Pancreas (tissue), 10 donors: ENCODE results near the gene LMBRD1. TPM values are rescaled to one million over a fixed set of nuclear protein-coding genes. Genes with fewer than 3 reads are reported as not detected.

Source experiments
- ATAC-seq, 4 donors: fragments of 200-7000 bp; cut with Tn5 transposase; one replicate each; pipeline versions ENCODE4 v1.8.0 to v1.9.1; 2020; ENCODE audit warnings: mild to moderate bottlenecking in 4 of 4, moderate library complexity in 4 of 4
- DNase-seq, 6 donors: peaks; one replicate each; pipeline ENCODE4 v3.0.0-alpha.2; 2020
- FAIRE-seq: peaks from 2 replicates; lab custom pipeline; 2012; peaks lifted over from hg19 to GRCh38; lab: Jason Lieb, UNC
- H3K27ac ChIP-seq, 4 donors: fragments of 200-600 bp; sonication (generic); 1 replicate in 3 of 4; 2 replicates in 1 of 4; pipeline versions ENCODE4 v1.5.0 to v1.8.0; 2020
- H3K27me3 ChIP-seq, 4 donors: fragments of 200-600 bp; one replicate each; pipeline ENCODE4 v1.8.0; 2021
- H3K36me3 ChIP-seq, 3 donors: fragments of 200-600 bp; sonication (generic) in 1 of 3; one replicate each; pipeline versions ENCODE4 v1.5.0 to v1.8.0; 2020 to 2021
- H3K4me1 ChIP-seq, 3 donors: fragments of 200-600 bp; one replicate each; pipeline ENCODE4 v1.8.0; 2021
- H3K4me3 ChIP-seq, 4 donors: fragments of 200-600 bp; sonication (generic) in 2 of 4; one replicate each; pipeline versions ENCODE4 v1.5.0 to v1.8.0; 2020 to 2021
- H3K9me3 ChIP-seq, 4 donors: fragments of 200-600 bp; one replicate each; pipeline ENCODE4 v1.8.0; 2021
- WGBS, 2 donors: extraction: QIAGEN DNeasy Blood & Tissue Kit; methylation state at CpG; one replicate each; pipeline ENCODE4 v1.1.7; 2013; 5-methylcytosine and 5-hydroxymethylcytosine counted together
- intact Hi-C, 3 donors: fragments of 100-400 bp; cut with DNase I; formaldehyde crosslinking; loops; one replicate each; pipeline versions ENCODE4 v1.11.1 to v1.14.2; 2022
- polyA plus RNA-seq, 2 donors: library from polyadenylated mRNA; stranded (reverse); fragments of 200-250 nt; gene quantifications; one replicate each; pipeline ENCODE4 v1.2.3, GENCODE V29; 2013
- total RNA-seq, 6 donors: library from RNA; stranded (reverse); fragmentation: NEBNext Ultra II Directional in 4 of 6; extraction: Animal tissue kit (Norgen Biotek cat#: 25700) in 4 of 6; gene quantifications; one replicate each; pipeline versions ENCODE4 v1.2.1 to v1.2.4, GENCODE V29; 2021 to 2023
- TF ChIP-seq, protein P1 (sequence below), 4 donors: fragments of 200-600 bp; sonication (generic) in 3 of 4; IDR thresholded peaks; one replicate each; pipeline versions ENCODE4 v1.5.0 to v1.8.0; 2021; ENCODE audit warnings: antibody characterized with exemption in 4 of 4
- donor health status: healthy with polysubstance abuse.
- donor health status: DM: no; HTN: no; CAD: no; lungs with moderate emphysema.
- donor health status: DM: no; HTN: no; CAD: no.
- donor health status: control.
- donor health status: control.
- donor health status: Bipolar disorder and iron deficiency.
- donor health status: DM: yes; HTN: yes; CAD: no.
- donor health status: DM: no; HTN: no; CAD: no.
- donor health status: DM: no; HTN: no; CAD: no.
- donor health status: DM: yes; HTN: yes; CAD: no.

Gene LMBRD1
- total and polyA plus RNA-seq, 8 donors = 16.5 to 50.5 (median 38.7) TPM

DNA sequence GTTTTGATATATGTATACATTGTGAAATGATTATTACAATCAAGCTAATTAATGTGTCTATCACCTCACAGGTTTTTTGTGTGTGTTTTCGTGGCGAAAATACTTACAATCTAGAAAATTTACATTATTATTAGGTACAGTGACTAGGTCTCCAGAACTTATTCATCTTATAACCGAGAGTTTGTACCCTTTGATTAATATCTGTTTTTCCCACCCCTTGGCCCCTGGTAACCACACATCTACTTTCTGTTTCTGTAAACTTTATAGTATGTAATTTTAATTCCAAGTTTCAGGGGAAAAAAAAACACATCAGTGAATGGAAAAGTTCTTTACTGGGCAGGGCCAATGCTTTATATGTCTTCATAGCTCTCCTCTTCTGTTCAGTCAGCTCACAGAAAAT is 131.4 kb downstream of the LMBRD1 start:
- no peak overlapping the region for H3K4me3 ChIP-seq
- DNase-seq (no peak), ATAC-seq (no peak), FAIRE-seq (no peak)
- no peaks in the 10 kb centered on the region for H3K9me3 ChIP-seq
- WGBS, 2 donors = 82 to 83% methylated on average over 3 of the region's 3 CpGs
- H3K27ac ChIP-seq = no peak overlapping the region
- no peaks in the 10 kb centered on the region for H3K36me3 ChIP-seq
- no peaks in the 10 kb centered on the region for H3K4me1 ChIP-seq
- TF ChIP-seq, protein P1, sequence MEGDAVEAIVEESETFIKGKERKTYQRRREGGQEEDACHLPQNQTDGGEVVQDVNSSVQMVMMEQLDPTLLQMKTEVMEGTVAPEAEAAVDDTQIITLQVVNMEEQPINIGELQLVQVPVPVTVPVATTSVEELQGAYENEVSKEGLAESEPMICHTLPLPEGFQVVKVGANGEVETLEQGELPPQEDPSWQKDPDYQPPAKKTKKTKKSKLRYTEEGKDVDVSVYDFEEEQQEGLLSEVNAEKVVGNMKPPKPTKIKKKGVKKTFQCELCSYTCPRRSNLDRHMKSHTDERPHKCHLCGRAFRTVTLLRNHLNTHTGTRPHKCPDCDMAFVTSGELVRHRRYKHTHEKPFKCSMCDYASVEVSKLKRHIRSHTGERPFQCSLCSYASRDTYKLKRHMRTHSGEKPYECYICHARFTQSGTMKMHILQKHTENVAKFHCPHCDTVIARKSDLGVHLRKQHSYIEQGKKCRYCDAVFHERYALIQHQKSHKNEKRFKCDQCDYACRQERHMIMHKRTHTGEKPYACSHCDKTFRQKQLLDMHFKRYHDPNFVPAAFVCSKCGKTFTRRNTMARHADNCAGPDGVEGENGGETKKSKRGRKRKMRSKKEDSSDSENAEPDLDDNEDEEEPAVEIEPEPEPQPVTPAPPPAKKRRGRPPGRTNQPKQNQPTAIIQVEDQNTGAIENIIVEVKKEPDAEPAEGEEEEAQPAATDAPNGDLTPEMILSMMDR (IDR thresholded peaks at IDR 0.05) = no peak
- no peaks in the 10 kb centered on the region for H3K27me3 ChIP-seq
- intact Hi-C loops = no loop called here

DNA sequence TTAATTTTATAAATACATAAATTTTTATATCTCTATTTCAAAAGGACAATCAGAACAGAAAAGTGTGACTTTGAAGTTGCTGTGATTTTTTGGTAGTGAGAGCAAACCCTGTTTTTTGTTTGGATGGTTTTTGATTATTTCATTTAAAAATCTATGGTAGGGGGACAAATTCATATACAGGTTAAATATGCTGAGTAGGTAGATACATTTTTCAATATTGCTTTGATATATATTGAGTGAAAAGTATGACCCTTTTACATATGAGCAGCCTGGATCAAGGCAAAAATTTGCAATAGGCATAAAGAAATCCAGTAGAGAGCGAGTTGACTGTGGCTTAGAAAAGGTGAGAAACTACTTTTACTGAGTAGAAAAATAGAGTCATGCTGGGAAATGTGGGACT is 132.3 kb downstream of the LMBRD1 start:
- H3K9me3 ChIP-seq = no peaks in the 10 kb centered on the region
- no peak for ATAC-seq
- no peaks in the 10 kb centered on the region for H3K36me3 ChIP-seq
- H3K4me1 ChIP-seq = no peaks in the 10 kb centered on the region
- no peak overlapping the region for H3K27ac ChIP-seq
- intact Hi-C loops = no loop called here
- WGBS, 2 donors = 59 to 79% methylated on average over 1 of the region's 1 CpG
- H3K4me3 ChIP-seq = no peak overlapping the region
- TF ChIP-seq, protein P1 (IDR thresholded peaks at IDR 0.05) = no peak
- no peaks in the 10 kb centered on the region for H3K27me3 ChIP-seq
- no peak for FAIRE-seq
- DNase-seq = no peak

DNA sequence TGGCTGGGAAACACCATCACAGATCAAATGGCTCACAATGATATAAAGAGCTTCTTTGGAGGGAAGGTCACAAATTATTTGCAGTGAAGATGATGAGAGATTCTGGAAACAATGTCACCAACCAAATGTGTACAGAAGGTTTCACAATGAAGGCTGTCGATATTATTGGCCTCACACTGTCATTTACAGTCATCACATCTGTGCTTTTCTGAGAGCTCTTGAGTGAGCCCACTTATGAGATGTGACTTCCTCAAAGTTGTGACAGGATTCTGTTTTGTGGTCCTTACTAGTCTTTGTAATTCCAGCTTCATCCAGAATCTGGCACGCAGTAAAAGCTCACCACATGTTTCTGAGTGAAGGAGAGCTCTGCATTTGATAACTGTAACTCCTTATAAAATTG is 133.6 kb downstream of the LMBRD1 start:
- no peaks in the 10 kb centered on the region for H3K36me3 ChIP-seq
- H3K27ac ChIP-seq = no peak overlapping the region
- FAIRE-seq (no peak), ATAC-seq (no peak), DNase-seq (no peak)
- no peak overlapping the region for H3K4me3 ChIP-seq
- intact Hi-C loops = no loop called here
- H3K27me3 ChIP-seq = no peaks in the 10 kb centered on the region
- TF ChIP-seq, protein P1 (IDR thresholded peaks at IDR 0.05) = no peak
- no peaks in the 10 kb centered on the region for H3K4me1 ChIP-seq
- H3K9me3 ChIP-seq = no peaks in the 10 kb centered on the region
- 60 to 77% methylated on average over 2 of the region's 2 CpGs for WGBS, 2 donors

DNA sequence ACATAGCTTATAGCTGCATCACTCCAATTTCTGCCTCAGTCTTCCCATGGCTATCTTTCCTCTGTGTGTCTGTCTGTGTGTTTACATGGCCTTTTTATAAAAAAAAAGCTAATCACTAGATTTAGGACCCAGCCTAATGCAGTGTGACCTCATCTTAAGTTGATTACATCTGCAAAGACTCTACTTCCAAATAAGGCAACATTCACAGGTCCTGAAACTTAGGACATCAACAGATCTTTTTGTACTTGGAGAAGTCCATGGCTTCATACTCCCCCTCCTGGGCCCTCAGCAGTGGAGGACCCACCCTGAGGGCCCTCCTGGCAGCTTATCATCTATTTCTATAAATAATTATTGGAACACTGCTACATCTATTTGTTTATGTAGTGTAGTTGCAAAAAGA is 146.1 kb downstream of the LMBRD1 start:
- ATAC-seq (no peak), FAIRE-seq (no peak), DNase-seq (no peak)
- no peaks in the 10 kb centered on the region for H3K4me1 ChIP-seq
- H3K4me3 ChIP-seq = no peak overlapping the region
- no peaks in the 10 kb centered on the region for H3K9me3 ChIP-seq
- H3K27me3 ChIP-seq = no peaks in the 10 kb centered on the region
- TF ChIP-seq, protein P1 (IDR thresholded peaks at IDR 0.05) = no peak
- H3K27ac ChIP-seq = no peak overlapping the region
- no peaks in the 10 kb centered on the region for H3K36me3 ChIP-seq
- intact Hi-C loops = no loop called here

DNA sequence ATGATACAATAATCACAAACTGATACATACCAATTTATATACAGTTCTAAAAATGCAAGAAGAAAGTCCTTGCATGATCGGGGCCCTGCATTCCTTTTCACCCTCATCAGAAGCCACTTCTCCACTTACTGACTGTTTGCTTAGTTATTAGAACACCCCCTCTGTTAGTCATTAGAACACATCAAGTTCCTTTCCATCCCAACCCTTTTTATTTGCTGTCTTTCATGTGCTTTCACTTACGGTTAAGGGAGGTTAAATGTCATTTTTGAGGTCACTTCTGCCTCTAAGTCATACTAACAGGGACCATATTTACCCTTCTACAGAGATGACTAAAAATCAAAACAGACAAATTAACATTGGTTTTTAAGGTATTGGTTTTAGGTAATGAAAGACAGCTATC is 149.1 kb downstream of the LMBRD1 start:
- Histone ChIP-seq H3K4me3 (no peak overlapping the region), H3K27me3 (no peaks in the 10 kb centered on the region), H3K9me3 (no peaks in the 10 kb centered on the region), H3K36me3 (no peaks in the 10 kb centered on the region), H3K4me1 (no peaks in the 10 kb centered on the region), H3K27ac (no peak overlapping the region)
- ATAC-seq (no peak), DNase-seq (no peak), FAIRE-seq (no peak)
- intact Hi-C loops = no loop called here
- WGBS, 2 donors = 24 to 34% methylated on average over 2 of the region's 2 CpGs
- TF ChIP-seq, protein P1 (IDR thresholded peaks at IDR 0.05) = no peak
